ENCODE results near the gene VSIR. TPM values are rescaled to one million over a fixed set of nuclear protein-coding genes. Genes with fewer than 3 reads are reported as not detected.

VSIR gene
- total RNA-seq, 3 donors from 2014 or later (not counting 1 experiment from before 2014, with no cell fraction given) = 134 to 193 (median 178) TPM

DNA sequence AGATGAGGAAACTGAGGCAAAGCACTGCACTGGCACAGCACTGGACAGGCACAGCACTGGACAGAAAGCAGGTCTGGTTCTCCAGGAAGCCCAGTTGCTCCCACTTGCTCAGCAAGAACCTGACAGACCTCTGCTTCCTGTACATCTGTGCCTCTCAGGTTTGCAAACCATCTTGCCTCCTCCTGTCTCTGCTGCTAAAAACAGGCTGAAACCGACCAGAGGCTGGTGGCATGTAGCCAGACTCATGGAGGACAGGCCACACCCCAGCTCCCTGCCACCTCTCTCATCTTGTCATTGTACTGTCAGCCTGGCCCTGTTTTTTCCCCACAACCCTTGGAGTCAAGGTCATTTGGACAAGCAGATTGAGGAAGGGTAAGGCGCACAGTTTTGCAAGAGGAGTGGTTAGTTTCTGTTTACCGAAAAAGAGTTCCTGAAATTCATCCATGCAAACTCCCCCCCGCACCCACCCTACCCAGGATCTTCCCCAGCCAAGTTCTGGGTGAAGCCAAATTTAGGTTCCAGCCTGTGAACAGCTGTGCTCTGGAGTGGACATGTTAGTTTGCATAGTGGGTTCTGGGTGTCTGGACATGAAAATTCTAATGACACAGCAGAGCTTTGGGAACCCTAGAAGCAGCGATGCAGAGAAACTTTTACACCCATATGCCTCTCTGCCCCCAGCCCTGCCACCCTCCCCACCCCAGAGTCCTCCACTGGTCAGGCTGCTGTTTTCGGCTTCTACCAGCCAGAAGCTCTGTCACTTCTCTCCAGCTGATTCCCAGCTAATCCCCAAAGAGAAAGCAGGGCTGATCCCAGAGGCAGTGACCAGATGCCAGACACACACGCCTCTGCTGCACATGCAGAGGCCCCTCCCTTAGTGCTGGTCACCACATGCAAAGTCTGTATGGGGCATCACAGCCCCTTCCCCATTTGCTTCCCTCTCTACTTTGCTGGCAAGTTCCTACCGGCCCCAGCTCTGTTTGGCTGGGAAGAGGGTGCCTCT lies 45.3 kb downstream of the VSIR start:
- TF ChIP-seq CTCF (IDR thresholded peaks at IDR 0.05) = no peak
- peak overlapping the region; percentile 91 for H3K27ac ChIP-seq (ENCODE audit: low read length)
- H3K4me1 Mint-ChIP-seq = peaks cover 52 to 71% of the 10 kb centered on the region in 2 donors
- H3K4me1 ChIP-seq (ENCODE audit: control insufficient read depth, insufficient read depth, low read length) = peaks cover 93% of the 10 kb centered on the region
- H3K36me3 Mint-ChIP-seq = no peaks in the 10 kb centered on the region
- no peaks in the 10 kb centered on the region for H3K27me3 ChIP-seq (ENCODE audit: control insufficient read depth, insufficient read depth, low read length)
- peak; percentile 53 to 80 (median 68) for ATAC-seq
- no peaks in the 10 kb centered on the region for H3K9me3 Mint-ChIP-seq
- peak; percentile 53 to 91 for DNase-seq
- intact Hi-C loops (cut with micrococcal nuclease) = loop anchor here (2.0 kb wide), 2 partner anchors 21 to 45 kb away; partner anchors contain the start of gene VSIR
- peak overlapping the region; percentile 81 for H3K4me3 Mint-ChIP-seq
- H3K9me3 ChIP-seq (ENCODE audit: control insufficient read depth, insufficient read depth, low read length) = no peaks in the 10 kb centered on the region
- peak overlapping the region; percentile 0 for H3K4me3 ChIP-seq (ENCODE audit: low read length)
- H3K27ac Mint-ChIP-seq = peak overlapping the region; percentile 90
- H3K27me3 Mint-ChIP-seq (ENCODE audit: low read depth in 2 of 2) = no peaks in the 10 kb centered on the region
- WGBS (ENCODE audit: insufficient coverage) = 45% methylated on average over 5 of the region's 8 CpGs
- H3K36me3 ChIP-seq (ENCODE audit: control insufficient read depth, insufficient read depth, low read length) = no peaks in the 10 kb centered on the region

DNA sequence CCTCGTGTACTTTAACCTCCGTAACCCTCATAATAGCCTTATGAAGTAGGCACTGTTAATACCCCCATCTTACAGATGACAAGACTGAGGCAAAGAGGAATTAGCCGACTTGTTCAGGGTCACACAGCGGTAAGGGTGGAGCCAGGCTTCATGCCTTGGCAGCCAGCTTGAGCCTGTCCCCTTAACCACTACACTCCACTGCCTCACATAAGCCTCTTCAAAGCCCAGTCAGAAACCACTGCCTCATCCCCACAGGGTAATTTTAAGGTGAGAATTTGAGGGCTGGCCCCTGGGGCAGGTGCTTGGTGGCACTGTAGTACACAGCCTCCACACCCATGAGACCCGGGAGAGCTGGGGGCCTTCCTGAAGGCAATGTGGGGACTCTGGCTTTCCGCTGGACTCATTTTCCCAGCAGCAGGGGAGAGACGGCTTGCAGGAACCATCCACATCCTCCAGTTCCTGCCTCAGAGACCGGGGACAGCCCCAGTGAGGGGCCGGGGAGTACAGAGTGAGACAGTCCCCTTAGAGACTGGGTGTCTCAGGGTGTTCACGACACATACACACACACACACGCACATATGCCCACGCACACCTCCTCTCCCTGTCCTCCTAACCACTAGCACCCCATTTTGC lies 46.1 kb downstream of the VSIR start:
- H3K9me3 Mint-ChIP-seq = no peaks in the 10 kb centered on the region

GRCh38 chr10:71726580-71727104 lies 46.7 kb downstream of the VSIR start:
- H3K4me3 Mint-ChIP-seq = peak overlapping the region; percentile 81
- no peaks in the 10 kb centered on the region for H3K27me3 Mint-ChIP-seq (ENCODE audit: low read depth in 2 of 2)
- peak overlapping the region; percentile 90 for H3K27ac Mint-ChIP-seq
- no peak overlapping the region for H3K4me3 ChIP-seq (ENCODE audit: low read length)
- no peaks in the 10 kb centered on the region for H3K36me3 ChIP-seq (ENCODE audit: control insufficient read depth, insufficient read depth, low read length)
- DNase-seq (peak in 1 of 2 donors; percentile 73), ATAC-seq (peak in 2 of 3 donors; percentile 7 to 11)
- intact Hi-C loops (cut with micrococcal nuclease) = loop anchor here (2.0 kb wide), 2 partner anchors 22 to 46 kb away; partner anchors contain the start of gene VSIR
- whole genome bisulfite sequencing (ENCODE audit: insufficient coverage) = 19% methylated on average over 11 of the region's 11 CpGs
- no peaks in the 10 kb centered on the region for H3K9me3 Mint-ChIP-seq
- H3K4me1 Mint-ChIP-seq = peaks cover 38 to 67% of the 10 kb centered on the region in 2 donors
- TF ChIP-seq CTCF (IDR thresholded peaks at IDR 0.05) = no peak
- H3K27me3 ChIP-seq (ENCODE audit: control insufficient read depth, insufficient read depth, low read length) = no peaks in the 10 kb centered on the region
- peaks cover 80% of the 10 kb centered on the region for H3K4me1 ChIP-seq (ENCODE audit: control insufficient read depth, insufficient read depth, low read length)
- no peaks in the 10 kb centered on the region for H3K36me3 Mint-ChIP-seq
- H3K9me3 ChIP-seq (ENCODE audit: control insufficient read depth, insufficient read depth, low read length) = no peaks in the 10 kb centered on the region
- H3K27ac ChIP-seq (ENCODE audit: low read length) = peak overlapping the region; percentile 91

More for the DNA sequence above, 46.1 kb downstream of the VSIR start:
- Histone ChIP-seq H3K27ac (ENCODE audit: low read length) (peak overlapping the region; percentile 91), H3K36me3 (ENCODE audit: control insufficient read depth, insufficient read depth, low read length) (no peaks in the 10 kb centered on the region), H3K27me3 (ENCODE audit: control insufficient read depth, insufficient read depth, low read length) (no peaks in the 10 kb centered on the region), H3K9me3 (ENCODE audit: control insufficient read depth, insufficient read depth, low read length) (no peaks in the 10 kb centered on the region), H3K4me1 (ENCODE audit: control insufficient read depth, insufficient read depth, low read length) (peaks cover 86% of the 10 kb centered on the region), H3K4me3 (ENCODE audit: low read length) (peak overlapping the region; percentile 0)
- H3K27me3 Mint-ChIP-seq (ENCODE audit: low read depth in 2 of 2) = no peaks in the 10 kb centered on the region
- intact Hi-C loops (cut with micrococcal nuclease) = loop anchor here (2.0 kb wide), 2 partner anchors 22 to 46 kb away; partner anchors contain the start of gene VSIR
- H3K4me3 Mint-ChIP-seq = peak overlapping the region; percentile 81
- TF ChIP-seq CTCF (IDR thresholded peaks at IDR 0.05) = no peak
- peaks cover 44 to 69% of the 10 kb centered on the region in 2 donors for H3K4me1 Mint-ChIP-seq
- WGBS (ENCODE audit: insufficient coverage) = 6% methylated on average over 12 of the region's 12 CpGs
- peak overlapping the region; percentile 90 for H3K27ac Mint-ChIP-seq
- DNase-seq (peak; percentile 47 to 81), ATAC-seq (peak; percentile 52 to 74 (median 71))
- H3K36me3 Mint-ChIP-seq = no peaks in the 10 kb centered on the region

Data from natural killer cell (primary cell).